DMS 273 treated with DMSO at 0.1 percent for 48 hours (cell line): Measurements from ENCODE around the gene ADGRL2.

Source experiments
- DNase-seq: peaks from one replicate; lab custom pipeline; 2025; lab: John Stamatoyannopoulos, UW

Gene ADGRL2

GRCh38 chr1:81912383-81912782, 111.6 kb downstream of the ADGRL2 start:
- DNase-seq: no peak

DNA sequence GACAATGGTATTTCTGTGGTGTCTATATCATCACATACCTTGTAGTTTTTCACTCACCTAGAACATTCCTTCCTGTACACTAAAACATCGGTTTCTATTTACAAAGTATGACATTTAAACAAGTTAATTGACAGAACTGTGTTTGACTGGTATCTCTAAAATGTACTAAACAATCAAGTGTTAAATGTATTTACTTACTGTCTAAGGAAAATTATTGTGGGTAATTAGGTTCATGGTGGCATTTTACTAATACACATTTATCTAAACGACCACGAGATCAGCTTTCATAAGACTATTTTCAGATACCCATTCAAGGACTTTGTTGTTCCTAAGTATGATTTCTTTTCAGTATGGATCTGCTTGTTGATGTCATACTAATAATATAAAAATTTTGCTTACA, 115.2 kb downstream of the ADGRL2 start:
- DNase-seq: no peak

GRCh38 chr1:81920245-81920740, 119.6 kb downstream of the ADGRL2 start:
- no peak for DNase-seq

- DNase-seq: no peak
These were observed 120.2 kb downstream of the ADGRL2 start for GRCh38 chr1:81920886-81921285.

DNA sequence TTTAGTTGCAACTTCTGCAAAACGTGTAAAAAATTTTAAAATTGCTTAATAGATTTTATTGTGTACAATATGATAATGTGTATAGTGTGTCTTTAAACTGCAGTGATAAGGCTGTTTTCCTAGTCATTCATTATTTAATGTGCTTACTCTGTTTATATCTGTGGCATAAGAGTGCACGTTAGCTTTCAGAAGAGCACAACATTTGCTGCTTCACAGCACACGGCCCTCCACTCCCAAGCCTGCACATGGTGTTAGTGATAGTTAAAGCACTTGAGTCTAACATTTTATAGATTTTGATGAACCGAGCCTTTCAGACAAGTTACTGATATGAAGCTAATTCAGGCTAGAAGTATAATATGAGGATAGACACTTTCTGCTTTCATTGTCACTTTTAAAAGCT, 120.6 kb downstream of the ADGRL2 start:
- DNase-seq: no peak

- DNase-seq: no peak
These were observed 121.2 kb downstream of the ADGRL2 start for GRCh38 chr1:81921851-81922462.

DNA sequence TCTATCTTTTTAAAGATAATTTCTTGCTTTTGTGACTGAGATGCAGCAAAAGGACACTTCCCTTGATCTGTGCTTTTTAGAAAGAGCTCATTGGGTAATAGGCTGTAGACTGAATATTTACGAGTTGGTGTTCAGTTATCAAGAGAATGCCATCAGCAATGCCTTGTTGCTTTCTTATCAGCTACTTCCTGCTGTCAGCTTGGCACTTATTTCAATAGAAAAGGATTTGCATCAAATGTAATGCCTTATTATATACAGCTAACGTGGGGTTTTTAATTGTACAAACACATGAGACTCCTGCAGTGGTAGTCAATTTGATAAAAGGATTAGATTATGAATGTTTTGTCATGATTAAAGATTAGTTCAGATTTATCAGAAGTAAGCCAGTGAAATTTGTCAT, 122.2 kb downstream of the ADGRL2 start:
- no peak for DNase-seq

DNA sequence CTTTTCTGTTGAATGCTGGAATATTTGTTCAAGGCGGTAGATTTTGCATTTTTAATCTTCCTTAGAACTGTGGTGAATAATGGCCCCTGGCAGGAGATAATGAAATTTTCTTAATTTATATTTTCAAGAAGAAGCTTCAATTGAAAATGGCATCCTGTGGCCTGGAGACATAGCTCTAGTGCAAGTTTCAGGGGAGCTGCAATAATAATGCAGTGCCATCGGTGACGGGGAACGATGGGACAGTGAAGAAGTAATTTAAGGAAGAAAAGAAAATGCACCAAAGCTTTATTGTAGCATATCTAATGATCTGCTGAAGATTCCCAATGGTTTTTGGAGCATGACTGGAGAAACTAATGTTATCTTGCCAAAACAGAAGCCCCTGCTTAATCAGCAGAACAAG, 128.4 kb downstream of the ADGRL2 start:
- no peak for DNase-seq

- no peak for DNase-seq
These were observed 136.1 kb downstream of the ADGRL2 start for GRCh38 chr1:81936853-81937252.

DNA sequence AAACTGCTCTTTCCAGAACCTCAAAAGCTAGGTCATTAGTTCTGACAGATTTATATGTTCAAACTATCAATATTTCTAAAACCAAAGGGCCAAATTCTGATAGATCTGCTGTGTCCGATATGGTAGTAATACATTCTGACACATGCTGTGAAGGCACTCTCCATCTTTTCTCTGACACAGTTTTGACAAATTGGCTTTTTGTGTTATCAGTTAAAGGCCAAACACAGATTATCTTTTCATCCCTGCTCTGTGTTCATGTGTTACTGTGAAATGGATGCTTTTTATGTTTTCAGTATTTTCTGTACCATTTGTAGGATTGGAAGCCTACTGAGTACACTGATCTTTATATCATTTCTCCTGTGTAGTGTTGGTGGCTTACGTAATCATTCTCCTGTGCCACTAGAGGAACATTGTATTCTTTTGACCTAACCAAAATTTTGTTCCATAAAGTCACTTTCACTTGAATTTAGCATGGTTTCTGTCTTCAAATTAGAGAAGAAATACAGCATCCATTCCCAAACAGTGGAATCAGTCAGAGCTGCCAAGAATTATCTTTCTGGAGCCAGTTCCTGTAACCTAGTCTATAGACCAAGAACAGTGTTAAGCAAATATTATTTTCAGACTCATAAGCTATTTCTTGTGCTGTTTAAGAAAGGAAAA, 137.2 kb downstream of the ADGRL2 start:
- no peak for DNase-seq

GRCh38 chr1:81948495-81948894, 147.8 kb downstream of the ADGRL2 start:
- no peak for DNase-seq

GRCh38 chr1:81949421-81949820, 148.7 kb downstream of the ADGRL2 start:
- no peak for DNase-seq

GRCh38 chr1:81950037-81950436, 149.3 kb downstream of the ADGRL2 start:
- no peak for DNase-seq

DNA sequence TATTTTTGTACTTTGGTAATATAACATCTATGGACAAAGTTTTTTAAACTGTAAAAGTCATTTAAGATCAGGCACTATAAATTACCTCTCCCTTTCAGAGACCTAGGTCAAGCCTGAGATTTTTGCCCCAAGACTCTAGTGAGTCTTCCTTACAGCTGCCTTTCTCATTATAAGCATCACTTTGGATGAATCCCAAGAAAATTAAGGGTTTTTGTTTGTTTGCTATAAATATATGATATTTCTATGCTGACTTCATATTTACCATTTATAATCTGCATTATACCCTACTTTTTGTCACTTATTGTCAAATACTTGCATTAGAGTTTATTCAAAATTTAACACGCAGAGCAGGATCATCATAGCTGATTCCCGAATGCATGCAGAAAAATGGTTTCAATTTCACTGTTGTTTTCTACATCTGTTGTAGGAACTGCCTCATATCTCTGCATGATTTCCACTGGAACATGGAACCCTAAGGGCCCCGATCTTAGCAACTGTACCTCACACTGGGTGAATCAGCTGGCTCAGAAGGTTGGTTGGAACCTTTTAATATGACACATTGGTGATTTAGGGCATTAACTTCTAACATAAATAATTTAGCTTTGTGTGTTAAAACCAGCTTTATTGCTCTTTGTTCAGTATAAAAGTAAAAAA, 150.0 kb downstream of the ADGRL2 start:
- no peak for DNase-seq

- DNase-seq: no peak
These were observed 153.8 kb downstream of the ADGRL2 start for GRCh38 chr1:81954534-81955020.

GRCh38 chr1:81967951-81968350, 167.2 kb downstream of the ADGRL2 start:
- no peak for DNase-seq

DNA sequence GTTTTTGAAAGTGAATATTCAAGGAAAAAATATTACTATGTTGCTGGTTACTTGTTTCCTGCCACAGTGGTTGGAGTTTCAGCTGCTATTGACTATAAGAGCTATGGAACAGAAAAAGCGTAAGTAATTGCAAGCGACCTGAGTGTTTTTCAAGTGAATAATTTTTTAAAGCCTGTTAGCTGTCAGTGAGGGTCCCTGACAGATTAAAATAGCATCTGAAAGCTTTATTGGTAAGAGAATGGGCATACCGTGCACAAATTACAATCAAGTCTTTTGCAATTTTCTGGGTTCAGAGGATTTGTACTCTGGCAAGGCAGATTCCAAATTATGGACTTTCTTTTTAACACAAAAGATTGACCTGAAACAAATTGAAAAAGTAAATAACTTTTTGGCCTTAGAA, 169.7 kb downstream of the ADGRL2 start:
- DNase-seq: no peak

DNA sequence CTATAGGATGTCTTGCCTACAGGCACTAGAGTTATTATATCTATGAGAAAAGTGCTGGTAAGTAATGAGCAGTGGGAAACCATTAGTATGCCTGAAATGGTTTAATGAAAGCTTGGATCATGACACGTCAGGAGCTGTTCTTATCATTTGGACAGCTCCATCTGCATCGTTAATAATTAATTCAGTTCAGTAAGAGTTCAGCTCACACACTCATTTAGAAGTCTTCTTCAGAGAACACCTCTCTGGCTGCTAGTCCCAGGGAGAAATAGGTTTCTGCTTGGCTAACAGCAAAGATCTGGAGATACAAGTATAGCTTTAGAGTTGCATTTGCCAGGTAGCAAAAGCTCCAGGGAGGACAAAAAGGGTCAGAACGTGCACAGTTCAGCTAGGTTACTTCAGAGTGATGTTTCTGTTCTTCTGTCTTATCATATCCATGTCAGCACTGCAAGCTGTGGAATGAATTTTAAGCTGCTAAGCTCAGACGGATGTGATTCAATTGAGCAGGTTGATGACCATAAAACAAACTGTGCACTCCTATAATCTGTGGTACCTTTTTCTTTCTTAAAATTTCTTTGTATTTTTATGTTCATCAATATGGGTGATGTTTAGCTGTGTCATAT, 173.6 kb downstream of the ADGRL2 start:
- DNase-seq: no peak

DNA sequence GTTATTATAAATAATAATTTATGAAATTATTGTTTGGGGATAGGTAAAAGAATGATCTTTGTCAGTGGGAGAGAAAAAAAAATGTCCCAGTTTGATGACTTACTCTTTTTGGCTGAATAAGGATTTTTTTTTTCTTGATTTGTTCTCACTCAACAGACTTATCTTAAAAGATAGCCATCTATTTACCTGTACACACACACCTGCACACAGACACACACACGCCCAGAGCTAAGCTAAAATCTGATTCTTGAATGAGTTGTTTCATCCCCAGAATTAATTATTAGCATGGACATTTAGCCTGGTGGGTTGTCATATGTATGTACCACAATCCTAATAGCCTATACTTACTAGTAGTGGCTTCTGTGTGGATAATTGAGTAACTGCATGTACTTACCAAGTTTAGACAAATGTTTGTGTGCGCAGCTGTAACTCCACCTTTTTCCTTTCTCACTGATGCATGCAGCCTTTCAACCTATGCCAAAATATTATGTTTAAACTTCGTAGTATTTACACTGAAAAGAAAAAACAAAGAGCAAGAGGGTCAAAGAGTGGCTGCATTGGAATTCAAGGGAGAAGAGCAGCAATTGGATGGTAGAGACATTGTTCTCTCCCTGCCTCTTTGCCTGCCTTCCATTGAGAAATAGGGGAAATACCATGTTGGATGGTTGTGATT, 174.3 kb downstream of the ADGRL2 start:
- DNase-seq: no peak

DNA sequence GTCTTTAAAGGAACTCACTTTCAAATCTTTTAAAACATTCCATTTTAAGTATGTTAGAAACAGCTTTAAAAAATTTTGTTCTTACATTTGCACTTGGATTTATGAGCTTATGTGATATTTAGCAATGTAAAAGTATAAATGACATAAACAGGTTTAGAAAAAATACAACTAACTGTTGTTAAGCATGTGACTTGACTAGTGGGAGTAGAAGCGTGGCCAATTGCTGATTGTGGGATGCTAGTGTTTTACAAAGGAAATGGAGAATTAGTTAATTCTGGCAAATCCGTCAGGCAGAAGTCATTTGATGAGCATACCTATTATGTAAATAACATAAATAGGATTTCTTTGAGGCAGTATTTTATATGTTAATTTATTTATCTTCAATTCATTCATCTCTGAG, 175.8 kb downstream of the ADGRL2 start:
- DNase-seq: no peak

DNA sequence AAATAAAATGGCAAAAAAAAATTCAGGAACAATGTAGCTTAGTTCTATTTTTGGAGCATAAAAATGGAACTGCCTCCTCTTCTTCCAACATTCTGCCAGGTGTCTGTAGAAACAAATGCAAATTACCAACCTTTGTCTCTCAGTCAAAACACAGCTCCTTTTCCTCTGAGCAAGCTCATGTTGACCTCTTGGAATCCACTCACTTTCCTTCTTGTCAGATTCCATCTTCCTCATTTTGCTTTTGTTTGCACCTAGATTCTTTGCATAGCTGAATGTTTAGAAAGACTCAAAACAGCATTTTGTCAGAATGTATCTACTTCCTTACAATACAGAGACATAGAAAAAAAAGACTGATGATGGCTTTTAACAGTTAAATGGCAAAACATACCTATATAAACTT, 178.2 kb downstream of the ADGRL2 start:
- DNase-seq: no peak

GRCh38 chr1:81982523-81982922, 181.8 kb downstream of the ADGRL2 start:
- DNase-seq: no peak
